Right cardiac atrium (tissue), 5 donors: ENCODE data around the gene ZSCAN21. TPM values are rescaled to one million over a fixed set of nuclear protein-coding genes. Genes with fewer than 3 reads are reported as not detected.
A peak's percentile ranks its signal among the peaks of the same experiment; 100 is the strongest.

ENCODE experiments used
- ATAC-seq, 2 donors: fragments of 200-7000 bp; cut with Tn5 transposase; one replicate each; pipeline versions ENCODE4 v1.8.0 to v1.9.1; 2020; ENCODE audit warnings: moderate library complexity in 2 of 2, mild to moderate bottlenecking in 1 of 2
- DNase-seq, 3 donors: peaks; one replicate each; pipeline ENCODE4 v3.0.0-alpha.2; 2020
- H3K27ac ChIP-seq: one replicate; pipeline ENCODE4 v1.5.1; 2013; ENCODE audit warnings: mild to moderate bottlenecking, low read length, control low read depth, moderate library complexity
- H3K27me3 ChIP-seq: one replicate; pipeline ENCODE4 v1.6.1; 2013; ENCODE audit not compliant: control insufficient read depth, insufficient read depth
- H3K4me1 ChIP-seq: one replicate; pipeline ENCODE4 v1.6.1; 2013; ENCODE audit warnings: low read length; ENCODE audit not compliant: control insufficient read depth, insufficient read depth
- H3K4me3 ChIP-seq: one replicate; pipeline ENCODE4 v1.5.1; 2013; ENCODE audit warnings: low read length, control low read depth
- H3K9me3 ChIP-seq: one replicate; pipeline ENCODE4 v1.6.1; 2013; ENCODE audit warnings: low read length; ENCODE audit not compliant: control insufficient read depth
- WGBS: extraction: QIAGEN DNeasy Blood & Tissue Kit; methylation state at CpG from one replicate; pipeline ENCODE4 v1.1.7; 2013; 5-methylcytosine and 5-hydroxymethylcytosine counted together
- intact Hi-C, 4 donors: fragments of 100-400 bp; cut with DNase I; formaldehyde crosslinking; loops; one replicate each; pipeline versions ENCODE4 v1.11.0 to v1.14.0; 2022 to 2023
- polyA plus RNA-seq: library from polyadenylated mRNA; stranded (reverse); fragments of 200-250 nt; gene quantifications from one replicate; pipeline ENCODE4 v1.2.3, GENCODE V29; 2013
- total RNA-seq, 4 donors: library from RNA; stranded (reverse); fragmentation: NEBNext Ultra II Directional; extraction: Animal tissue kit (Norgen Biotek cat#: 25700); gene quantifications; one replicate each; pipeline ENCODE4 v1.2.1, GENCODE V29; 2021
- donor health status: healthy with polysubstance abuse.
- donor health status: DM: no; HTN: yes; CAD: no.
- donor health status: DM: no; HTN: no; CAD: no.
- donor health status: DM: no; HTN: yes; CAD: no; lungs with severe emphysema.
- donor health status: DM: yes; HTN: yes; CAD: no.

Gene ZSCAN21
- total and polyA plus RNA-seq, 5 donors: 6.2 to 8.6 (median 7.6) TPM

- 2% methylated on average over 70 of the region's 70 CpGs for WGBS
- intact Hi-C loops: no loop called here
- Histone ChIP-seq H3K4me1 (peaks cover 2% of the 10 kb centered on the region), H3K4me3 (peak within 1 kb of the TSS; percentile 98), H3K27ac (peak within 1 kb of the TSS; percentile 90), H3K9me3 (no peaks in the 10 kb centered on the region), H3K27me3 (no peaks in the 10 kb centered on the region)
- peak; percentile 90 to 95 (median 94) for DNase-seq
- ATAC-seq: peak; percentile 98 to 99
Observed at GRCh38 chr7:100015232-100016214, 34.1 kb upstream of the ZSCAN21 start, which contains the start of gene ZKSCAN1. Gene ZKSCAN1 (plus strand): TSS chr7:100015596. CDS start chr7:100023507, 7,911 bp downstream.

DNA sequence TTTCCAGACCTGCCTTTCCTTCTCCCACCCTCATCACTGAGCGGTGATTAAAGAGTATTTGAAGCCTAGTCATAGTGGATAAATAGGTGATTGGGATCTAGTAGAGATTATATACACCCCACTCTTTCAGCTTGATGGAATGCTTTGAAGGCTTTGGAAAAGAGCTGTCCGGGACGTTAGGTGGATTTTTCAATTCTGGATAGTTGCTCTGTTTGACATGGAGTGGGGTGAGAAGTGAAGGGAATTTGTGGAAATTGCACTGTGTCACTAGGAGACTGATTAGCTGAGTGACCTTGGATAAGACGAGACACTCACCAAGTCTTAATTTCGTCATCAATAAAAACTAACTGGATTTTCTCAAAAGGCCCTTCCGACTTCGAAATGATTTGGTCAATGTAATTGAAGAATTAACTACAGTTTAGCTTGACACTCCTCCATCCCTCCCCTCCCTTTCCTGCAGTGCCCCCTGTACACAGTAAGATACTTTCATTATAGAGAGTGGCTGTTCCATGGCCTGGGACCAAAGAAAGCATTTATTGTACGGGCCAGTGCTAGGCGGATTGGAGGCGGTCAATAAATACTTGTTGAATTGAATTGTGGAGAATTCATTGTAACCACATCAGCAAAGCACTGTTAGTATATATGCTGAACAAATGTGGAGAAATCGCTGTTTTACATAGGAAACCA is 33.2 kb upstream of the ZSCAN21 start:
- ATAC-seq: peak in 1 of 2 donors; percentile 45
- WGBS: 19% methylated on average over 11 of the region's 11 CpGs
- H3K4me1 ChIP-seq: peaks cover 2% of the 10 kb centered on the region
- no peaks in the 10 kb centered on the region for H3K9me3 ChIP-seq
- H3K4me3 ChIP-seq: peak overlapping the region; percentile 98
- peak overlapping the region; percentile 90 for H3K27ac ChIP-seq
- no peak for DNase-seq
- intact Hi-C loops: no loop called here
- H3K27me3 ChIP-seq: no peaks in the 10 kb centered on the region

- Histone ChIP-seq H3K4me3 (no peak overlapping the region), H3K27me3 (no peaks in the 10 kb centered on the region), H3K9me3 (no peaks in the 10 kb centered on the region), H3K4me1 (peaks cover 2% of the 10 kb centered on the region), H3K27ac (no peak overlapping the region)
- DNase-seq (no peak), ATAC-seq (no peak)
- WGBS: 78% methylated on average over 11 of the region's 11 CpGs
- intact Hi-C loops: no loop called here
Observed at GRCh38 chr7:100017300-100017699, 32.3 kb upstream of the ZSCAN21 start.

DNA sequence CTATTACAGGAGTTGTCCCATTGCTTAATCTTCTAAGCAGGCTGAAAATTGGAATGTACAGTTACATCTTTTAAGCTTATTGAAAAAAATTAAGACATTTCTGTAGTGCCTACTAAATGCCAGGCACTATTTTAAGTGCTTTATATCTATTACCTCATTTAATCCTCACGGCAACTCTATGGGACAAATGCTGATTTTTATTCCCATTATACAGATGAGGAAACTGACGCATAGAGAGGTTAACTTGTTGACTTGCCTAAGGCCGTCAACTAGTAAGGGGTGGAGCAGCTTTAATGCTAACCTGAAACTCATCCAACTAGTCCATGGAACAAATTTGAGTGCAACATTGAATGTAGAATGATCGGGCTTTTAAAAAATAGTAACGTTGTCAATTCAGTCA is 31.7 kb upstream of the ZSCAN21 start:
- intact Hi-C loops: no loop called here
- H3K9me3 ChIP-seq: no peaks in the 10 kb centered on the region
- peaks cover 2% of the 10 kb centered on the region for H3K4me1 ChIP-seq
- DNase-seq: no peak
- H3K4me3 ChIP-seq: no peak overlapping the region
- no peak for ATAC-seq
- WGBS: 93% methylated on average over 5 of the region's 5 CpGs
- H3K27ac ChIP-seq: no peak overlapping the region
- H3K27me3 ChIP-seq: no peaks in the 10 kb centered on the region

- H3K4me3 ChIP-seq: no peak overlapping the region
- no peak overlapping the region for H3K27ac ChIP-seq
- no peaks in the 10 kb centered on the region for H3K27me3 ChIP-seq
- DNase-seq (no peak), ATAC-seq (no peak)
- intact Hi-C loops: no loop called here
- H3K9me3 ChIP-seq: no peaks in the 10 kb centered on the region
- H3K4me1 ChIP-seq: peaks cover 2% of the 10 kb centered on the region
- WGBS: 66% methylated on average over 7 of the region's 7 CpGs
Observed at GRCh38 chr7:100019908-100020307, 29.7 kb upstream of the ZSCAN21 start.

DNA sequence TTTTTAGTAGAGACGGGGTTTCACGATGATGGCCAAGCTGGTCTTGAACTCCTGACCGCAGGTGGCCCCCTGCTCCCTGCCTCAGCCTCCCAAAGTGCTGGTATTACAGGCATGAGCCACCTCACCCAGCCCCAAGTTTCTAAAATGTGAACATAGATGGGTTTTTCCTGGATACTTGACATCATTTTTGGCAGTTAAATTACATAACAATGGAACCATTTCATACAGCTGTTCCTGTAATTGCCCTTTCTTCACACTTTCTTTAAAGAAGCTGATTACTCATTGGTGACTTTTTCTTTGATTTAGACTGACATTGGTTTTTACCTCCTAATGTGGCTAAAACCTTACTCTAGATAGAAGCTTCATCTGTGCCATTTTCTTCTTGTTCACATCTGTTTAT is 28.3 kb upstream of the ZSCAN21 start:
- ATAC-seq: no peak
- Histone ChIP-seq H3K4me1 (peaks cover 2% of the 10 kb centered on the region), H3K4me3 (no peak overlapping the region), H3K27me3 (no peaks in the 10 kb centered on the region), H3K27ac (no peak overlapping the region), H3K9me3 (no peaks in the 10 kb centered on the region)
- no peak for DNase-seq
- 86% methylated on average over 3 of the region's 3 CpGs for WGBS
- intact Hi-C loops: no loop called here

GRCh38 chr7:100022621-100023020 is 27.0 kb upstream of the ZSCAN21 start:
- H3K4me3 ChIP-seq: no peak overlapping the region
- no peaks in the 10 kb centered on the region for H3K9me3 ChIP-seq
- 81% methylated on average over 5 of the region's 5 CpGs for WGBS
- ATAC-seq: peak in 1 of 2 donors; percentile 47
- H3K27me3 ChIP-seq: no peaks in the 10 kb centered on the region
- H3K4me1 ChIP-seq: no peaks in the 10 kb centered on the region
- H3K27ac ChIP-seq: no peak overlapping the region
- DNase-seq: no peak
- intact Hi-C loops: no loop called here

DNA sequence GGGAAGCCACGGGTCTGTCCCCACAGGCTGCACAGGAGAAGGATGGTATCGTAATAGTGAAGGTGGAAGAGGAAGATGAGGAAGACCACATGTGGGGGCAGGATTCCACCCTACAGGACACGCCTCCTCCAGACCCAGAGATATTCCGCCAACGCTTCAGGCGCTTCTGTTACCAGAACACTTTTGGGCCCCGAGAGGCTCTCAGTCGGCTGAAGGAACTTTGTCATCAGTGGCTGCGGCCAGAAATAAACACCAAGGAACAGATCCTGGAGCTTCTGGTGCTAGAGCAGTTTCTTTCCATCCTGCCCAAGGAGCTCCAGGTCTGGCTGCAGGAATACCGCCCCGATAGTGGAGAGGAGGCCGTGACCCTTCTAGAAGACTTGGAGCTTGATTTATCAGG is 26.0 kb upstream of the ZSCAN21 start:
- intact Hi-C loops: no loop called here
- DNase-seq: no peak

DNA sequence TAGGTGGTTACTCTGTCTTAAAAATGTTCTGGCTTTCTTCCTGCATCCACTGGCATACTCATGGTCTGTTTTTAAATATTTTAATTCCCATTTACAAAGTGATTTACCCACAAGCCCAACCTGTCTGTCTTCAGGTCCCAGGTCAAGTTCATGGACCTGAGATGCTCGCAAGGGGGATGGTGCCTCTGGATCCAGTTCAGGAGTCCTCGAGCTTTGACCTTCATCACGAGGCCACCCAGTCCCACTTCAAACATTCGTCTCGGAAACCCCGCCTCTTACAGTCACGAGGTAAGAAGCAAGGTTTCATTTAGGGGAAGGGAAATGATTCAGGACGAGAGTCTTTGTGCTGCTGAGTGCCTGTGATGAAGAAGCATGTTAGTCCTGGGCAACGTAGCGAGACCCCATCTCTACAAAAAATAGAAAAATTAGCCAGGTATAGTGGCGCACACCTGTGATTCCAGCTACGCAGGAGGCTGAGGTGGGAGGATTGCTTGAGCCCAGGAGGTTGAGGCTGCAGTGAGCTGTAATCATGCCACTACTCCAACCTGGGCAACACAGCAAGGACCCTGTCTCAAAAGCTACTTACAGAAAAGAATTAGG is 25.5 kb upstream of the ZSCAN21 start:
- 87% methylated on average over 12 of the region's 12 CpGs for WGBS

More for the DNA sequence above, 26.0 kb upstream of the ZSCAN21 start:
- Histone ChIP-seq H3K27me3 (no peaks in the 10 kb centered on the region), H3K27ac (no peak overlapping the region), H3K9me3 (no peaks in the 10 kb centered on the region), H3K4me1 (no peaks in the 10 kb centered on the region), H3K4me3 (no peak overlapping the region)
- no peak for ATAC-seq
- 95% methylated on average over 12 of the region's 12 CpGs for WGBS

GRCh38 chr7:100027197-100027596 is 22.4 kb upstream of the ZSCAN21 start:
- DNase-seq: no peak
- no peak for ATAC-seq
- 89% methylated on average over 11 of the region's 11 CpGs for WGBS
- H3K4me3 ChIP-seq: no peak overlapping the region
- H3K9me3 ChIP-seq: no peaks in the 10 kb centered on the region
- no peaks in the 10 kb centered on the region for H3K27me3 ChIP-seq
- H3K4me1 ChIP-seq: no peaks in the 10 kb centered on the region
- intact Hi-C loops: no loop called here
- no peak overlapping the region for H3K27ac ChIP-seq

More for the DNA sequence above, 25.5 kb upstream of the ZSCAN21 start:
- no peaks in the 10 kb centered on the region for H3K27me3 ChIP-seq
- no peaks in the 10 kb centered on the region for H3K9me3 ChIP-seq
- no peak overlapping the region for H3K4me3 ChIP-seq
- no peak for ATAC-seq
- DNase-seq: no peak
- H3K4me1 ChIP-seq: no peaks in the 10 kb centered on the region
- H3K27ac ChIP-seq: no peak overlapping the region
- intact Hi-C loops: no loop called here

- intact Hi-C loops: no loop called here
- H3K27ac ChIP-seq: no peak overlapping the region
- WGBS: 88% methylated on average over 5 of the region's 5 CpGs
- DNase-seq (no peak), ATAC-seq (no peak)
- H3K4me3 ChIP-seq: no peak overlapping the region
- no peaks in the 10 kb centered on the region for H3K27me3 ChIP-seq
- H3K9me3 ChIP-seq: no peaks in the 10 kb centered on the region
- no peaks in the 10 kb centered on the region for H3K4me1 ChIP-seq
Observed at GRCh38 chr7:100029596-100029995, 20.0 kb upstream of the ZSCAN21 start.
